ENCODE results near the gene PAX5.

Gene PAX5

DNA sequence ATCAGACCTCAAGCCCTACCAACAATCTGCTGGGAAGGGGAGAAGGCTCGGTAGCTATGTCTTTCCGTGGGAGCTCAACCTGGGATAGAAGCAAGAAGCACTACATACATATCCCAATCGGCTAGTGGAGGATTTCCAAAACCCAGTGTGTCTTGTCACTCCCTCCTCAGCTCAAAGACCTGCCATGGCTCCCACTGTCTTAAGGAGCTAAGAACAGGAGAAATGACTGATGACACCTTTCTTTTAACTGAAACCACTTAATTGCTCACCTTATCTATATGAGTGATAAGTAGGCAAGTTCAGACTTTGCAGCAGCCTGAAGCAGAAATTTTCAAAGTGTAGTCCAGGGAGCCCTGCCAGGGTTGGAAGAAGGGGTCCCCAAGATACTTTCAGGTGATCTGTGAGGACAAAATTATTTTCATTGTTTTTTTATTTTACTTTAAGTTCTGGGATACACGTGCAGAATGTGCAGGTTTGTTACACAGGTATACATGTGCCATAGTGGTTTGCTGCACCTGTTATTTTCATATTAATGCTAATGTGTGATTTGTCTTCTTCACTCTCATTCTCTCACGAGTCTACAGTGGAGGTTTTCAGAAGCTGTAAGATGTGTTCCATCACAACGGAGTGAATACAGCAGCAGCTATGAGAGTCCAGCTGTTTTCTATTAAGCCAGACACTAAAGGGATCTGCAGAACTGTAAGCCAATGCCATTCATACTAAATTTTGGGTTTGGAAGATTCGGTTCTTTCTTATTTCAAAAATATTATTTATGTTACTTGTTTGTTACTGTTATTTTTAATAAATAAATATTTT is 41.4 kb downstream of the PAX5 start:
- H3K4me3 ChIP-seq (ENCODE audit: low read depth, low read length), result no peak overlapping the region
- peaks cover 1% of the 10 kb centered on the region for H3K4me1 ChIP-seq (ENCODE audit: control insufficient read depth, insufficient read depth, low read length)
- H3K27me3 ChIP-seq (ENCODE audit: control insufficient read depth, insufficient read depth, low read length), result peaks cover 46% of the 10 kb centered on the region
- no peaks in the 10 kb centered on the region for H3K36me3 ChIP-seq (ENCODE audit: control insufficient read depth, insufficient read depth, low read length)
- H3K9me3 ChIP-seq (ENCODE audit: control insufficient read depth, insufficient read depth, low read length), result no peaks in the 10 kb centered on the region
- H3K9ac ChIP-seq (ENCODE audit: low read depth, low read length), result no peak overlapping the region

DNA sequence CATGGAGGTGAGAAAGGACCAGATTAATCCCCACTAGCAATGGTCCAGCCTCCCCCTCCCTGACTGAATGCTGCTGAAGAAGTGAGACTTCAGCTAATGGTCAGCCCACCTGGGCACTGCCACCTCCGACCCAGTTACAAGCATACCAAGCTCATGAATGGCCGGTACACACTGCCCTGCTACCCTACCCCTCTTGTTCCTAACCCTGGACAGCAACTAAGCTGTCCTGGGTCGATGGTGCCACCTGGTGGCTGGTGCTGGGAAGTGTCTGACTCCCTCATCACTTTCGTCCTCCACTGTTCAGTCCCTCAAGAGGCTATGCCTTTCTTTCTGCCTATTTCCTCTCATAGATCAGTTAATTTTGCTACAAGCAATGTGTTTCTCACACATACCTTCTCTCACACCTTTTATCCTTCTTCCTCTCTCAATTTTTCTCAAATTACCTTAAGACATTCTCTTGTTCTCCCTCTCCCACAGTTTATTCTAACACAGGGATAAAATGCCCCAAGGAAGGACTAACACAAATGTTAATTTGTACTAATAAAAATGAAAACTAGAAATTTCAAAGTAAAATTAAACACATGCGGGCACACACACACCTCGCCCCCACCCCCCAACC is 42.4 kb downstream of the PAX5 start:
- Histone ChIP-seq H3K9me3 (ENCODE audit: control insufficient read depth, insufficient read depth, low read length) (no peaks in the 10 kb centered on the region), H3K9ac (ENCODE audit: low read depth, low read length) (no peak overlapping the region), H3K4me1 (ENCODE audit: control insufficient read depth, insufficient read depth, low read length) (peaks cover 9% of the 10 kb centered on the region), H3K36me3 (ENCODE audit: control insufficient read depth, insufficient read depth, low read length) (no peaks in the 10 kb centered on the region), H3K27me3 (ENCODE audit: control insufficient read depth, insufficient read depth, low read length) (peaks cover 46% of the 10 kb centered on the region), H3K4me3 (ENCODE audit: low read depth, low read length) (no peak overlapping the region)

DNA sequence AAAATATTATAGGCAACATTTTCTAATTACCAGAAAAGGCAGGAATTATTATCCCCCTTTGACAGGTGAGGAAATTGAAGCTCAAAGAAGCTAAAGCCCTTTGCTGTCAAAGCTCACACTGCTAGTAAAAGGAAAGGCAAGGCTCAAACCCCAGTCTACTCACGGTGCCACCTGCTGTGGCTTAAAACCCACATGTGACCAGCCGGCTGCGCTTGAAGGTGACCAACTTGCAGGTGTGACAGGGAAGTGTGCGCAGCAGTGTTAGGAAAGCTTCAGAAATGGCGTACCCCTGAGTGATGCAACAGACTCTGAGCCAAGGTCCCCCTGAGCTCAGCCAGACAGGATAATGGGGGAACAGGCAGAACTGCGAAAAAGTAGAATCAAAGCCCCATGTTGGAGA is 45.2 kb downstream of the PAX5 start:
- no peaks in the 10 kb centered on the region for H3K9me3 ChIP-seq (ENCODE audit: control insufficient read depth, insufficient read depth, low read length)
- H3K4me1 ChIP-seq (ENCODE audit: control insufficient read depth, insufficient read depth, low read length), result peaks cover 9% of the 10 kb centered on the region
- no peaks in the 10 kb centered on the region for H3K36me3 ChIP-seq (ENCODE audit: control insufficient read depth, insufficient read depth, low read length)
- H3K4me3 ChIP-seq (ENCODE audit: low read depth, low read length), result no peak overlapping the region
- no peak overlapping the region for H3K9ac ChIP-seq (ENCODE audit: low read depth, low read length)
- peaks cover 66% of the 10 kb centered on the region for H3K27me3 ChIP-seq (ENCODE audit: control insufficient read depth, insufficient read depth, low read length)

DNA sequence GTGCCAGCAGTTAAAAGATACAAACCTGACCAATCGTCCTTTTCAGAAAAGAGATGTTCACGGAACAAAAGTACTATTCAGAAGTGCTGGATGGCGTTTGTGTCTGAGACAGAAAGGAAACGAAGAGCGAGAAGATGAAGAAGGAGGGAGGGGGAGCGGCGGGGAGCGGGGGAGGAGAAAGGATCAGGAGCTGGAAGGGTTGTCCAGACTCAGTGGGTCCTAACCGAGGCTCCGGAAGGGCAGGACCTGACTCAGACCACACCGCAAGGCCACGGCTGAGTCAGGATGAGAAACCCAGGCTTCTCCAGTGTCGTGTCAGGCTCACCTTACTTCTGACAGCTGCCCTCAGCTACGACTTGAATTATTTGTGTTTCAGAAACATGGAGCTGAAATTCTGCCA is 46.2 kb downstream of the PAX5 start:
- H3K36me3 ChIP-seq (ENCODE audit: control insufficient read depth, insufficient read depth, low read length), result no peaks in the 10 kb centered on the region

DNA sequence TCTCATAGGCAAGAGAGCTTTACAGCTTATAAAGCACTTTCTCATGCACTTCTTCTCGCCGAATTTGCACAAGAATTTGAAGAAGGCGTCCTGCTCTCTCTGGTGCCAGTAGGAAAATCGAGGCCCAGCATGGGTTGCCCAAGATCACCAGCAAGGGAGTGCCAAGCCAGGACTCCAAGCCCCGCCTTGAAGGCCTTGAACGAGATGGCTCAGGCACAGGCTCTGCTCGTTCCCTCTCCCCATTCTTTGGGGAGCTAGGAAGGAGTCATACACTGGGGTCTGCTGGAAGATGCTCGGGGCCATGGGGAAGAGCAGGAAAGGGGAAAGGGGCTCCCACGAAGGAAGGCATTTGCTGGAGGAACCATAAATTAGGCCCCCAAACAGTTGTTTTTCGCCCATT is 46.7 kb downstream of the PAX5 start:
- Histone ChIP-seq H3K4me3 (ENCODE audit: low read depth, low read length) (peak overlapping the region; percentile 40), H3K9ac (ENCODE audit: low read depth, low read length) (no peak overlapping the region), H3K4me1 (ENCODE audit: control insufficient read depth, insufficient read depth, low read length) (peaks cover 9% of the 10 kb centered on the region), H3K27me3 (ENCODE audit: control insufficient read depth, insufficient read depth, low read length) (peaks cover 81% of the 10 kb centered on the region), H3K36me3 (ENCODE audit: control insufficient read depth, insufficient read depth, low read length) (no peaks in the 10 kb centered on the region), H3K9me3 (ENCODE audit: control insufficient read depth, insufficient read depth, low read length) (no peaks in the 10 kb centered on the region)

More for the DNA sequence above, 46.2 kb downstream of the PAX5 start:
- no peak overlapping the region for H3K9ac ChIP-seq (ENCODE audit: low read depth, low read length)
- H3K4me1 ChIP-seq (ENCODE audit: control insufficient read depth, insufficient read depth, low read length), result peaks cover 9% of the 10 kb centered on the region
- H3K27me3 ChIP-seq (ENCODE audit: control insufficient read depth, insufficient read depth, low read length), result peaks cover 76% of the 10 kb centered on the region
- H3K4me3 ChIP-seq (ENCODE audit: low read depth, low read length), result peak overlapping the region; percentile 40
- no peaks in the 10 kb centered on the region for H3K9me3 ChIP-seq (ENCODE audit: control insufficient read depth, insufficient read depth, low read length)

DNA sequence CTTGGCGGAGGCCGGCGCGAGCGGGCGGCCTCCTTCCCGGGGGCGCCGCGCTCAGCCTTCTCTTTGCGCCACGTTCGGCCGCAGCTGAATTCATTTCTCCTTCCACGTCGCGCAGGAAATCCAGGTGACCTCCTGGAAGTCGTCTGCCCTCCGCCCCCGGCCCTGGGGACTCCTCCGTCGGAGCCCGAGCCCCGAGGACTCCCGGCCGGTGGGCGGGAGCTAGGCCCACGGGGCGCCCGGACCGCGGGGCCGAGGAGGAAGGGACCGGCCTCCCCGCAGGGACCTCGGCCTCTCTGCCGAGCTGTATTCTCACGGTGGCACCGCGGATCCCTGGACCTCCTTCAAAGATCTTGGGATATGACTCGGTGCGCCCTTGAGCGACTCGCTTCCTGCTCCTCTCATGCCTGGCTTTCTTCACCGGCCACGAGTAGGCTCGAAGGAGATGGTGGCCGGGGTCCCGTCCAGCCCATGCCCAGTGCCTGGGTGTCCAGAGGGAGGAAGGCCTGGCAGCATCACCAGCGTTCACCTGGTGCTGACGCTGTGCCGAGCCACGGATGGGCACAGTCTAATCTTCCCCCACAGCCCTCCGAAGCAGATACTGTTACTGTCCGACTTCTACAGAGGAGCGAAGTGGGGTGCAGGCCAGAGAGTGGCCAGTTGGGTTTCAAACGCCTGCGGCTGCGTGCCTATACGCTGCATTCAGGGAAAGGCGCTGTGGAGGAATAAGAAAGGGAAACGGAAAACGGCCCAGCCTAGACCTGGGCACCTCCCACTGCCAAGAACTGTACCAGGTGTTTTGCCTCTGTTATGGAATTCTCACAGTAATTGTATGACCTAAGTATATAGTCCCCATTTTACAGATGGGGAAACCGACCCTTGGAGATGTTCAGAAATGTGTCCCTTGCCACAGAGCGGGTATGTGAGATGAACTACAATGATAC is 47.3 kb downstream of the PAX5 start:
- Histone ChIP-seq H3K9ac (ENCODE audit: low read depth, low read length) (no peak overlapping the region), H3K36me3 (ENCODE audit: control insufficient read depth, insufficient read depth, low read length) (no peaks in the 10 kb centered on the region), H3K9me3 (ENCODE audit: control insufficient read depth, insufficient read depth, low read length) (no peaks in the 10 kb centered on the region), H3K4me3 (ENCODE audit: low read depth, low read length) (peak overlapping the region; percentile 40), H3K27me3 (ENCODE audit: control insufficient read depth, insufficient read depth, low read length) (peaks cover 83% of the 10 kb centered on the region), H3K4me1 (ENCODE audit: control insufficient read depth, insufficient read depth, low read length) (peaks cover 9% of the 10 kb centered on the region)

DNA sequence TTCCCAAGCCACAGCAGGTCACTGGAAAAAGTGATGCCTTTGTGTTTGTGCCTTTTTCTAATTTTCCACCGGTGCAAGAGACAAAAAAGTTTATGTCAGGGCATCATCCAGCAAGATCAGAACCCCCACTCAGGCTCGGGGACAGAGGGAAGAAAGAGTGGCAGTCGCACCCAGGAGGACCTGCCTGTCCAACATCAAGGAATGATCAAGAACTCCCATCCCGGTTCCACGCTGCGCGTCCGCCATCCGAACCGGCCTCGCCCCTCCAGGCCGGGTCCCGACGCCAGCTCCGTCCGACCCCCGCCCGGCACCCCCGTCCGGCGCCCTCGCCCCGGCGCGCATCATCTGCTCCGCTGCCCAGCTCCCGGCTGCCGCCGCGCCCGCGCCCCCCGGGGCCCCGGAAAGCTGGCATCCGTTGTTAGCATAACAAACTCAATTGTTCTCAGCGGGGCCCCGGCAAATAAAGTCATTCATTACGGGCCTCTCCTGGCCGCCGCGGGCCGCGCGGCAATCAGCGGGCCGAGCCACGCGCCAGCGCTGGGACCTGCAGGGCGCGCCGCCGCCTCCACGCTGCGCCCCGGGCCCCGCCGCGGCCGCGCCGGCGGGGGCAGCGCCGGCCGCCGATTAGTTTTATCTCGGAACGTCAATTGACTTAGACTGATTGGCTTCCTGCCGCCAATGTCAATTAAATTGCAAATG is 48.1 kb downstream of the PAX5 start:
- peaks cover 9% of the 10 kb centered on the region for H3K4me1 ChIP-seq (ENCODE audit: control insufficient read depth, insufficient read depth, low read length)
- H3K4me3 ChIP-seq (ENCODE audit: low read depth, low read length), result peak overlapping the region; percentile 40
- no peaks in the 10 kb centered on the region for H3K36me3 ChIP-seq (ENCODE audit: control insufficient read depth, insufficient read depth, low read length)
- no peak overlapping the region for H3K9ac ChIP-seq (ENCODE audit: low read depth, low read length)
- H3K9me3 ChIP-seq (ENCODE audit: control insufficient read depth, insufficient read depth, low read length), result no peaks in the 10 kb centered on the region
- H3K27me3 ChIP-seq (ENCODE audit: control insufficient read depth, insufficient read depth, low read length), result peaks cover 86% of the 10 kb centered on the region

DNA sequence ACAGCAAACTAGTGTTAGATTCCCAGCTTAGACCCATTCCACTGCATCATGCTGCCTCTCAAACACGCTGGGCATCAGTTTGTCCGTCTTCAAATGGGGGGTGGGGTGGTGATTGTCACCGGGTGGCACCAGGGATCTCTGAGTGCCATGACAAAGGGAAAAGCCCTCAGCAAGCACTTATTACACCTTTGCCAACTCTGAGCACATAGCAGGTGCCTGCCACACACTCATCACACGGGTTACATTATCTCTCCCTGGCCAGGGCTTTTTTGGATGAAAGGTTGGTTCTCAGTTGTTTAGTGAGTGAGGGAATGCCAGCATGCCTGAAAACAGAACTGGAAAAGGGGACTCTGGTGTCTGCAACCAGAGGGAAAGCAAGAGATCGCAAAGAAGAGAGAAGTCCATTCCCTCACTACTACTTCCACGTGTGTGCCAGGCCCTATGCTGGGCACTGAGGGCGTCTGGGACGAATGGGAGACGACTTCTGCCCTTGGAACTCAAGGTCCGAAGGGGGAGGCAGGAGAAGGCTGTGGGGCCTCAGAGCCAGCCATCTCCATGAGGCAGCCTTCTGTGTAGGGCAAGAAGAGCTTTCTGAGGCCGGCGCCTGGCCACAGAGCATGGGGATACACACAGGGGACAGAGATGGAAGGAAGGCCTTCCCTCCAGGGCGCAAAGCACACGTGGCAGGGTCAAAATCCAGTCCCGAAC is 48.9 kb downstream of the PAX5 start:
- Histone ChIP-seq H3K27me3 (ENCODE audit: control insufficient read depth, insufficient read depth, low read length) (peaks cover 81% of the 10 kb centered on the region), H3K4me1 (ENCODE audit: control insufficient read depth, insufficient read depth, low read length) (peaks cover 16% of the 10 kb centered on the region), H3K9me3 (ENCODE audit: control insufficient read depth, insufficient read depth, low read length) (no peaks in the 10 kb centered on the region), H3K9ac (ENCODE audit: low read depth, low read length) (no peak overlapping the region), H3K36me3 (ENCODE audit: control insufficient read depth, insufficient read depth, low read length) (no peaks in the 10 kb centered on the region), H3K4me3 (ENCODE audit: low read depth, low read length) (peak overlapping the region; percentile 33)

DNA sequence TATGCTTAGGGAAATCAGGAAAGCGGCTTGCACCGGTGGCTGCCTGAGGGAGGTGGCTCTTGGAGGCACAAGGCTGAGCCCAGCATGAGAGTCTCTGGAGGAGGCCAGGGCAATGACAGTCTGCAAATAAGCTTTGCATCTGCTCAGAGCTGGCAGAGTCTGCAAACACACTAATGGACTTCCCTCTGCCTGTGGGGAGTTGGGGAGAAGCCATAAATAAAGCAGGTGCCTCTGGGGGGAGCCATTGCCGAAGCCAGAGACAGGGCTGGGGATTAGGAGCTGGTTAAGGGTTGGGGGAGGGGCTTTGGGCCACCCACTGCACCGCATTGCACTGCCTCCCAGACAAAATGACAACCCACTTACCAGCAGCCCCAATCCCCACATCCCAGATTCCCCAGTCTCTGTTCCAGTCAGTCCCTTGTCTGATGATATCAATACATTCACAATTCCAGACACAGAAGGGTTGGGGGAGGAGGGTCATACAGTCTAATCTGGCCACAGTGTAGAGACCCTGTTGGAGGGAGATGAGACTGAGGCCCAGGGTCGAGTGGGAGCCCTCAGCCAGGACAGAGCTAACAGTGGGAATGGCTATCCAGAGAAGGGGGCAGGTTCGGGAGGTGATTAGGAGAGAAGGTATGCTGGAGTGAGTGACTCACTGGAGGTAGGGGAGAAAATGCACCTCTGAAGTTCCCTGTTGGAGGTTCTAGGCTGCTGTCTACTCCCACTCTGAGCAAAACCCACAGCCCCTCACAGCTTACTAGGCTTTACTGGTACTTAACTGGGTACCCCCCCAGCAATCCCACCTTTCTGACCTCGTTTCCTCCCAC is 53.7 kb downstream of the PAX5 start:
- H3K27me3 ChIP-seq (ENCODE audit: control insufficient read depth, insufficient read depth, low read length), result peaks cover 35% of the 10 kb centered on the region
- H3K4me3 ChIP-seq (ENCODE audit: low read depth, low read length), result no peak overlapping the region
- H3K9me3 ChIP-seq (ENCODE audit: control insufficient read depth, insufficient read depth, low read length), result no peaks in the 10 kb centered on the region
- H3K4me1 ChIP-seq (ENCODE audit: control insufficient read depth, insufficient read depth, low read length), result peaks cover 12% of the 10 kb centered on the region
- H3K9ac ChIP-seq (ENCODE audit: low read depth, low read length), result no peak overlapping the region
- no peaks in the 10 kb centered on the region for H3K36me3 ChIP-seq (ENCODE audit: control insufficient read depth, insufficient read depth, low read length)

DNA sequence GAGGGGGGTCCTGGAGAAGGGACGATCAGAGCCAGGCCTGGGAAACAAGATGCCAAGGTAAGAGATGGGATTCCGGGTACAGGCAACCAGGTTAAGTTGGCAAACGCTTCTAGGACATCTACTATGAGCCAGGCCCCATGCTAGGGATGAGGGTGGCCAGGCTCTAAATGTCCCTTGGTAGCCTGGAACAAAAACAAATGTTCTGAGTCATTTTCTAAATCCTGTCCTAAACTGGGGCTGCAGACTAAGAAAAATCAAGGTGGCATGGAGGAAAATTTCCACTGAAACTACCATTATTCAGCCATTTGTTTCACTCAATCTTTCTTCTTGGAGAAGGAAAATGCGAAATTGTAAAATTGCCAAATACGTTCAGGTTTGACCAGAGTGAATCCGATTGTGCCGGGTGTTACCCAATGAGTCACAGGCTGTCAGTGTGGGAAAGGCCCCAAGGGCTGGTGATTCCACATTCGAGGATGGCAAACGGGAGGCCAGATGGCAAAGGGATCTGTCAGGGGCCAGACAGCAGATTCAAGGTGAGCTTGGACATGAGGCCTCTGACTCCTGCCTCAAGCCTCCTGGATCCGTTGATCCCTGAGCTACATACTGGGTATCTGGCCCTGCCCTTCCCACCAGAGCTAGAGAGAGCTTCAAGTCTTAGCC is 57.6 kb downstream of the PAX5 start:
- Histone ChIP-seq H3K27me3 (ENCODE audit: control insufficient read depth, insufficient read depth, low read length) (peaks cover 1% of the 10 kb centered on the region), H3K4me1 (ENCODE audit: control insufficient read depth, insufficient read depth, low read length) (peaks cover 12% of the 10 kb centered on the region), H3K9me3 (ENCODE audit: control insufficient read depth, insufficient read depth, low read length) (no peaks in the 10 kb centered on the region), H3K36me3 (ENCODE audit: control insufficient read depth, insufficient read depth, low read length) (no peaks in the 10 kb centered on the region), H3K4me3 (ENCODE audit: low read depth, low read length) (no peak overlapping the region), H3K9ac (ENCODE audit: low read depth, low read length) (no peak overlapping the region)
